C1 segment of cervical spinal cord (tissue), 14 donors: ENCODE data around the gene CKM.
"Not testable (repeated sequence)": the region's sequence is repeated elsewhere in the genome, so short reads cannot be mapped to it uniquely, and the experiment has no call there.

Source experiments
- DNase-seq, 14 donors: peaks; one replicate each; lab custom pipeline; 2025; lab: John Stamatoyannopoulos, UW

CKM gene

GRCh38 chr19:45293682-45294081 lies 29.0 kb downstream of the CKM start:
- DNase-seq, result no peak

GRCh38 chr19:45291834-45292233 lies 30.8 kb downstream of the CKM start:
- DNase-seq, result no peak

GRCh38 chr19:45290381-45290931 lies 32.2 kb downstream of the CKM start:
- no peak for DNase-seq

- DNase-seq, result no peak
Observed at GRCh38 chr19:45283443-45284033, 39.1 kb downstream of the CKM start.

GRCh38 chr19:45280471-45280961 lies 42.2 kb downstream of the CKM start:
- DNase-seq, result no peak

- no peak for DNase-seq
Observed at GRCh38 chr19:45279587-45280192, 43.0 kb downstream of the CKM start.

GRCh38 chr19:45278087-45278486 lies 44.6 kb downstream of the CKM start:
- DNase-seq, result no peak

GRCh38 chr19:45276284-45276687 lies 46.4 kb downstream of the CKM start:
- DNase-seq, result no peak

GRCh38 chr19:45275370-45275971 lies 47.2 kb downstream of the CKM start:
- DNase-seq, result peak in 1 of 14 donors; percentile 5

GRCh38 chr19:45273521-45273855 lies 49.2 kb downstream of the CKM start:
- DNase-seq, result no peak

- DNase-seq, result no peak
Observed at GRCh38 chr19:45271735-45272108, 51.0 kb downstream of the CKM start.

- DNase-seq, result no peak
Observed at GRCh38 chr19:45271098-45271734, 51.5 kb downstream of the CKM start.

GRCh38 chr19:45269939-45270338 lies 52.7 kb downstream of the CKM start:
- DNase-seq, result not testable (repeated sequence)

- no peak for DNase-seq
Observed at GRCh38 chr19:45267296-45267695, 55.4 kb downstream of the CKM start.

GRCh38 chr19:45265375-45265774 lies 57.3 kb downstream of the CKM start:
- DNase-seq, result no peak

GRCh38 chr19:45264781-45265317 lies 57.8 kb downstream of the CKM start:
- DNase-seq, result no peak

- no peak for DNase-seq
Observed at GRCh38 chr19:45263013-45263412, 59.7 kb downstream of the CKM start.

- no peak for DNase-seq
Observed at GRCh38 chr19:45262570-45262969, 60.1 kb downstream of the CKM start.

- DNase-seq, result no peak
Observed at GRCh38 chr19:45258862-45259261, 63.8 kb downstream of the CKM start.

GRCh38 chr19:45256836-45257235 lies 65.8 kb downstream of the CKM start:
- DNase-seq, result no peak
